H1 (cell line): ENCODE data around the gene PSG3. TPM values are rescaled to one million over a fixed set of nuclear protein-coding genes. Genes with fewer than 3 reads are reported as not detected.
"Not testable (repeated sequence)": the region's sequence is repeated elsewhere in the genome, so short reads cannot be mapped to it uniquely, and the experiment has no call there.

ENCODE experiments used
- CTCF ChIA-PET: fragments of 300-600 bp; sonication (Branson Sonifier 250); formaldehyde crosslinking; loops from one replicate; lab custom pipeline; 2021; ENCODE audit not compliant: partially characterized antibody; lab: Charles Lee
- POLR2A ChIA-PET: fragments of 300-600 bp; sonication (Branson Sonifier 250); formaldehyde crosslinking; loops from one replicate; lab custom pipeline; 2021; ENCODE audit warnings: inconsistent platforms; ENCODE audit not compliant: partially characterized antibody; lab: Charles Lee
- DNase-seq, 2 experiments: peaks; one replicate each; pipeline versions ENCODE4 v3.0.0 to v3.0.0-alpha.2; 2010 to 2022; ENCODE audit warnings: low spot score in 2 of 2, low read depth in 1 of 2, mixed read lengths in 1 of 2
- FAIRE-seq: peaks from 2 replicates; lab custom pipeline; 2011; peaks lifted over from hg19 to GRCh38; lab: Jason Lieb, UNC
- H2AFZ ChIP-seq: 2 replicates; pipeline ENCODE4 v1.8.1; 2012; ENCODE audit warnings: low read length, inconsistent platforms
- H2AK5ac ChIP-seq: 2 replicates; pipeline ENCODE4 v1.6.1; 2013; ENCODE audit warnings: low read depth, low read length
- H2BK120ac ChIP-seq: replicated peaks from 2 replicates; pipeline ENCODE3; 2013; ENCODE audit warnings: low read depth, low read length, inconsistent platforms
- H2BK12ac ChIP-seq: 2 replicates; pipeline ENCODE4 v1.6.1; 2013; ENCODE audit warnings: low read depth, low read length
- H2BK15ac ChIP-seq: 2 replicates; pipeline ENCODE4 v1.6.1; 2013; ENCODE audit warnings: low read length
- H2BK20ac ChIP-seq: 2 replicates; pipeline ENCODE4 v1.6.1; 2013; ENCODE audit warnings: low read length
- H2BK5ac ChIP-seq: 2 replicates; pipeline ENCODE4 v1.6.1; 2013; ENCODE audit warnings: low read depth, low read length
- H3K14ac ChIP-seq: 2 replicates; pipeline ENCODE4 v1.6.1; 2013; ENCODE audit warnings: inconsistent platforms; ENCODE audit not compliant: insufficient read length
- H3K18ac ChIP-seq: 2 replicates; pipeline ENCODE4 v1.6.1; 2013; ENCODE audit warnings: low read length; ENCODE audit errors: extremely low read depth
- H3K23ac ChIP-seq: 2 replicates; pipeline ENCODE4 v1.6.1; 2013; ENCODE audit warnings: inconsistent platforms; ENCODE audit not compliant: insufficient read length
- H3K23me2 ChIP-seq: 2 replicates; pipeline ENCODE4 v1.6.1; 2013; ENCODE audit warnings: low read depth, low read length
- H3K27ac ChIP-seq: 2 replicates; pipeline ENCODE4 v1.6.1; 2011; ENCODE audit warnings: low read depth, low read length, inconsistent platforms
- H3K27me3 ChIP-seq, 4 experiments: replicated peaks in 1 of 4; 1 replicate in 1 of 4; 2 replicates in 3 of 4; pipeline versions ENCODE4 v1.6.1 to v1.8.1; 2011 to 2013; ENCODE audit warnings: low read length in 3 of 4, mild to moderate bottlenecking in 3 of 4, inconsistent platforms in 2 of 4, mixed read lengths in 2 of 4, moderate library complexity in 1 of 4; ENCODE audit not compliant: control insufficient read depth in 3 of 4, insufficient read depth in 3 of 4; ENCODE audit errors: extremely low read depth in 1 of 4
- H3K36me3 ChIP-seq, 4 experiments: 2 replicates each; pipeline versions ENCODE4 v1.6.1 to v1.8.1; 2011 to 2013; ENCODE audit warnings: mild to moderate bottlenecking in 4 of 4, low read length in 3 of 4, moderate library complexity in 2 of 4, control low read depth in 1 of 4, inconsistent platforms in 1 of 4; ENCODE audit not compliant: insufficient read depth in 4 of 4, control insufficient read depth in 2 of 4
- H3K4ac ChIP-seq: replicated peaks from 2 replicates; pipeline ENCODE3; 2013; ENCODE audit warnings: low read length, low read depth, mixed read lengths, inconsistent platforms; ENCODE audit not compliant: insufficient read length
- H3K4me1 ChIP-seq, 4 experiments: replicated peaks in 1 of 4; 1 replicate in 1 of 4; 2 replicates in 3 of 4; pipeline versions ENCODE4 v1.6.1 to v1.8.1; 2011 to 2013; ENCODE audit warnings: low read length in 3 of 4, inconsistent platforms in 2 of 4, mixed read lengths in 1 of 4; ENCODE audit not compliant: insufficient read depth in 4 of 4, control insufficient read depth in 3 of 4
- H3K4me2 ChIP-seq, 2 experiments: 2 replicates each; pipeline versions ENCODE4 v1.6.1 to v1.8.1; 2011 to 2013; ENCODE audit warnings: low read depth in 2 of 2, low read length in 2 of 2, control low read depth in 1 of 2, inconsistent platforms in 1 of 2, mild to moderate bottlenecking in 1 of 2; ENCODE audit not compliant: insufficient read depth in 1 of 2
- H3K4me3 ChIP-seq, 4 experiments: fragments of 200-600, 300-600 bp in 1 of 4; sonication (generic), shearing (Covaris generic), sonication (Bioruptor Twin) in 1 of 4; 2 replicates each; pipeline versions ENCODE4 v1.5.1 to v1.8.1; 2011 to 2016; ENCODE audit warnings: low read length in 4 of 4, low read depth in 3 of 4, control low read depth in 2 of 4, inconsistent platforms in 2 of 4, mild to moderate bottlenecking in 2 of 4, mixed read lengths in 1 of 4, moderate library complexity in 1 of 4; ENCODE audit not compliant: insufficient read depth in 2 of 4; ENCODE audit errors: extremely low read depth in 1 of 4
- H3K56ac ChIP-seq: replicated peaks from 2 replicates; pipeline ENCODE3; 2013; ENCODE audit warnings: low read depth, mild to moderate bottlenecking, mixed read lengths, low read length, inconsistent platforms; ENCODE audit not compliant: insufficient read length
- H3K79me1 ChIP-seq: 2 replicates; pipeline ENCODE4 v1.6.1; 2013; ENCODE audit warnings: low read depth, low read length, control low read depth
- H3K79me2 ChIP-seq, 2 experiments: 2 replicates each; pipeline versions ENCODE4 v1.6.1 to v1.8.1; 2012 to 2013; ENCODE audit warnings: low read length in 2 of 2, mild to moderate bottlenecking in 2 of 2, inconsistent platforms in 1 of 2; ENCODE audit not compliant: insufficient read depth in 2 of 2, control insufficient read depth in 1 of 2
- H3K9ac ChIP-seq, 4 experiments: replicated peaks in 1 of 4; 1 replicate in 1 of 4; 2 replicates in 3 of 4; pipeline versions ENCODE4 v1.6.1 to v1.8.1; 2011 to 2013; ENCODE audit warnings: low read depth in 3 of 4, low read length in 3 of 4, control low read depth in 2 of 4, mild to moderate bottlenecking in 2 of 4, moderate library complexity in 2 of 4, inconsistent platforms in 1 of 4; ENCODE audit errors: extremely low read depth in 1 of 4
- H3K9me3 ChIP-seq, 2 experiments: 2 replicates each; pipeline versions ENCODE4 v1.6.1 to v1.8.1; 2012 to 2013; ENCODE audit warnings: mild to moderate bottlenecking in 2 of 2, moderate library complexity in 2 of 2, control low read depth in 1 of 2, inconsistent platforms in 1 of 2, low read depth in 1 of 2, low read length in 1 of 2, mixed read lengths in 1 of 2; ENCODE audit not compliant: insufficient read depth in 2 of 2
- H4K20me1 ChIP-seq, 2 experiments: replicated peaks in 1 of 2; 2 replicates each; pipeline versions ENCODE3 to v1.8.1; 2011 to 2013; ENCODE audit warnings: inconsistent platforms in 2 of 2, low read length in 2 of 2, mild to moderate bottlenecking in 1 of 2; ENCODE audit not compliant: insufficient read depth in 2 of 2, control insufficient read depth in 1 of 2
- H4K5ac ChIP-seq: 2 replicates; pipeline ENCODE4 v1.6.1; 2013; ENCODE audit warnings: low read length, low read depth, mixed read lengths, inconsistent platforms; ENCODE audit not compliant: insufficient read length
- H4K8ac ChIP-seq: 2 replicates; pipeline ENCODE4 v1.8.0; 2013; ENCODE audit warnings: mild to moderate bottlenecking, moderate library complexity, low read length, inconsistent platforms; ENCODE audit not compliant: insufficient read depth; ENCODE audit errors: extremely low read depth
- H4K91ac ChIP-seq: replicated peaks from 2 replicates; pipeline ENCODE3; 2013; ENCODE audit warnings: low read length, mixed read lengths, inconsistent platforms; ENCODE audit not compliant: insufficient read length
- WGBS, 2 experiments: shearing (Covaris generic) in 1 of 2; methylation state at CpG; one replicate each; pipeline versions ENCODE4 v1.1.6 to v1.1.7; 2013 to 2015; ENCODE audit warnings: low lambda C conversion rate in 2 of 2, mixed read lengths in 2 of 2, inconsistent platforms in 1 of 2, low coverage in 1 of 2, missing lambda C conversion rate in 1 of 2; ENCODE audit not compliant: insufficient replicate concordance in 2 of 2, insufficient coverage in 1 of 2, insufficient read length in 1 of 2; ENCODE audit errors: extremely low coverage in 1 of 2, missing lambda C conversion rate in 1 of 2; 5-methylcytosine and 5-hydroxymethylcytosine counted together
- polyA plus RNA-seq, 7 experiments: library from polyadenylated mRNA; depleted of rRNA in 3 of 7; stranded (reverse) in 5 of 7; unstranded in 2 of 7; fragments of >200 nt in 5 of 7; fragments of 200-250 nt in 2 of 7; gene quantifications; 1 replicate in 5 of 7; 2 replicates in 1 of 7; 4 replicates in 1 of 7; pipeline versions ENCODE4 v1.2.1 to v1.2.3, GENCODE V29; 2011 to 2013; ENCODE audit warnings: missing spikeins in 2 of 7, mixed read lengths in 2 of 7
- total RNA-seq: library from RNA; stranded (reverse); fragmentation: NEBNext Ultra II Directional; extraction: Animal tissue kit (Norgen Biotek cat#: 25700); gene quantifications from 2 replicates; pipeline ENCODE4 v1.2.1, GENCODE V29; 2021

The PSG3 gene
- total and polyA plus RNA-seq, 2 of the 8 experiments (the other 6 are each of a cell fraction or from before 2014, with no cell fraction given), result not detected

DNA sequence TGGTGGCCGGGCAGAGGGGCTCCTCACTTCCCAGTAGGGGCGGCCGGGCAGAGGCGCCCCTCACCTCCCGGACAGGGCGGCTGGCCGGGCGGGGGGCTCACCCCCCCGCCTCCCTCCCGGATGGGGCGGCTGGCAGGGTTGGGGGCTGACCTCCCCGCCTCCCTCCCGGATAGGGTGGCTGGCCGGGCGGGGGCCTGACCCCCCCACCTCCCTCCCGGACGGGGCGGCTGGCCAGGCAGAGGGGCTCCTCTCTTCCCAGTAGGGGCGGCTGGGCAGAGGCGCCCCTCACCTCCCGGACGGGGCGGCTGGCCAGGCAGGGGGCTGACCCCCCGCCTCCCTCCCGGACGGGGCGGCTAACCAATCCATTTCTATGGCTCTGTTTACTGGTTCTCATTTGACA is 64.0 kb downstream of the PSG3 start:
- H4K8ac ChIP-seq, H3K9ac ChIP-seq, H4K91ac ChIP-seq, H2BK5ac ChIP-seq, H3K4me2 ChIP-seq, H2BK120ac ChIP-seq, H3K23me2 ChIP-seq, H3K79me1 ChIP-seq, H3K27me3 ChIP-seq, H4K5ac ChIP-seq, H3K18ac ChIP-seq, H2BK20ac ChIP-seq, H3K4me3 ChIP-seq, H3K4ac ChIP-seq, H3K4me1 ChIP-seq, H3K79me2 ChIP-seq, H2AFZ ChIP-seq, H4K20me1 ChIP-seq, H2BK15ac ChIP-seq, FAIRE-seq, H2AK5ac ChIP-seq, H3K27ac ChIP-seq, POLR2A ChIA-PET, CTCF ChIA-PET, DNase-seq, H2BK12ac ChIP-seq, H3K36me3 ChIP-seq, H3K56ac ChIP-seq, H3K14ac ChIP-seq, H3K23ac ChIP-seq: not testable (repeated sequence)
- H3K9me3 ChIP-seq, result peaks cover 21 to 38% of the 10 kb centered on the region in 2 experiments
- 89% methylated on average over 3 of the region's 27 CpGs; no CpG with 5 or more reads in 1 of the 2 experiments for WGBS, 2 experiments

DNA sequence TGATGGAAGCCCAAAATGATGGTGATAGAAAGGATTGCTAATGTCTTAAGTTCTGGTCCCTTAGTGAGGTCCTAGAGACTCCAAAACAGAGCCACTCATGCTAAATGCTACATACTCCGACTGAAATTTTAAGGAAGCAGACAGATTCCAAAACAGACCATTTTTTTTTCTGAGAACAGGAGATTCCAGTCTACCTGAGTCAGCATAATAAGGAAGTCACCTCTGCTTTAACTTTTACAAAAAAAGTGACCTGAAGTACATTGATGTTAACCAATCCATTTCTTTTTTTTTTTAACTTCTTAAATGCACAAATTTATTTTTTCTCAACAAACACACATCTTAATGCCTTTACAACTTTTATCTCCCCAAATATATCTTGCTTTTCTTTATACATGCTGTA is 65.7 kb downstream of the PSG3 start:
- H2BK5ac ChIP-seq, CTCF ChIA-PET, H3K4me3 ChIP-seq, H4K5ac ChIP-seq, H3K79me2 ChIP-seq, H4K91ac ChIP-seq, H3K23me2 ChIP-seq, H2BK12ac ChIP-seq, H3K79me1 ChIP-seq, POLR2A ChIA-PET, H3K4me1 ChIP-seq, H2BK20ac ChIP-seq, H3K27ac ChIP-seq, H3K4ac ChIP-seq, H2BK15ac ChIP-seq, H4K20me1 ChIP-seq, H2BK120ac ChIP-seq, H3K4me2 ChIP-seq, H3K9ac ChIP-seq, H3K14ac ChIP-seq, H3K23ac ChIP-seq, FAIRE-seq, DNase-seq, H4K8ac ChIP-seq, H3K36me3 ChIP-seq, H3K18ac ChIP-seq, H2AK5ac ChIP-seq, H3K56ac ChIP-seq, H3K27me3 ChIP-seq, H2AFZ ChIP-seq: not testable (repeated sequence)
- H3K9me3 ChIP-seq, result peaks cover 23 to 37% of the 10 kb centered on the region in 2 experiments
- 64% methylated on average over 1 of the region's 1 CpG; no CpG with 5 or more reads in 1 of the 2 experiments for WGBS, 2 experiments
